Upper lobe of right lung (tissue), 1 donor: ENCODE data around the gene MED29. TPM values are rescaled to one million over a fixed set of nuclear protein-coding genes. Genes with fewer than 3 reads are reported as not detected.

ENCODE experiments used
- ATAC-seq: fragments of 200-7000 bp; cut with Tn5 transposase; one replicate; pipeline ENCODE4 v1.9.1; 2020; ENCODE audit warnings: mild to moderate bottlenecking, moderate library complexity
- DNase-seq: peaks from one replicate; pipeline ENCODE4 v3.0.0-alpha.2; 2020
- H3K27ac ChIP-seq: fragments of 200-600 bp; one replicate; pipeline ENCODE4 v1.8.0; 2022
- H3K27me3 ChIP-seq: fragments of 200-600 bp; one replicate; pipeline ENCODE4 v1.8.0; 2022; ENCODE audit warnings: mild to moderate bottlenecking
- H3K36me3 ChIP-seq: fragments of 200-600 bp; one replicate; pipeline ENCODE4 v1.8.0; 2022
- H3K4me1 ChIP-seq: fragments of 200-600 bp; one replicate; pipeline ENCODE4 v1.8.0; 2022
- H3K4me3 ChIP-seq: fragments of 200-600 bp; one replicate; pipeline ENCODE4 v1.8.0; 2022; ENCODE audit warnings: mild to moderate bottlenecking
- H3K9me3 ChIP-seq: fragments of 200-600 bp; one replicate; pipeline ENCODE4 v1.8.0; 2022
- CTCF ChIP-seq: fragments of 200-600 bp; IDR thresholded peaks from one replicate; pipeline ENCODE4 v1.8.0; 2022; ENCODE audit warnings: antibody characterized with exemption
- intact Hi-C: fragments of 100-400 bp; cut with DNase I; formaldehyde crosslinking; loops from one replicate; pipeline ENCODE4 v1.11.0; 2022
- total RNA-seq: library from RNA; stranded (reverse); fragmentation: NEBNext Ultra II Directional; extraction: Animal tissue kit (Norgen Biotek cat#: 25700); gene quantifications from one replicate; pipeline ENCODE4 v1.2.1, GENCODE V29; 2021
- donor health status: DM: no; HTN: yes; CAD: no; lungs with severe emphysema.

MED29 gene
- total RNA-seq, 1 donor from 2014 or later = 28.8 TPM

DNA sequence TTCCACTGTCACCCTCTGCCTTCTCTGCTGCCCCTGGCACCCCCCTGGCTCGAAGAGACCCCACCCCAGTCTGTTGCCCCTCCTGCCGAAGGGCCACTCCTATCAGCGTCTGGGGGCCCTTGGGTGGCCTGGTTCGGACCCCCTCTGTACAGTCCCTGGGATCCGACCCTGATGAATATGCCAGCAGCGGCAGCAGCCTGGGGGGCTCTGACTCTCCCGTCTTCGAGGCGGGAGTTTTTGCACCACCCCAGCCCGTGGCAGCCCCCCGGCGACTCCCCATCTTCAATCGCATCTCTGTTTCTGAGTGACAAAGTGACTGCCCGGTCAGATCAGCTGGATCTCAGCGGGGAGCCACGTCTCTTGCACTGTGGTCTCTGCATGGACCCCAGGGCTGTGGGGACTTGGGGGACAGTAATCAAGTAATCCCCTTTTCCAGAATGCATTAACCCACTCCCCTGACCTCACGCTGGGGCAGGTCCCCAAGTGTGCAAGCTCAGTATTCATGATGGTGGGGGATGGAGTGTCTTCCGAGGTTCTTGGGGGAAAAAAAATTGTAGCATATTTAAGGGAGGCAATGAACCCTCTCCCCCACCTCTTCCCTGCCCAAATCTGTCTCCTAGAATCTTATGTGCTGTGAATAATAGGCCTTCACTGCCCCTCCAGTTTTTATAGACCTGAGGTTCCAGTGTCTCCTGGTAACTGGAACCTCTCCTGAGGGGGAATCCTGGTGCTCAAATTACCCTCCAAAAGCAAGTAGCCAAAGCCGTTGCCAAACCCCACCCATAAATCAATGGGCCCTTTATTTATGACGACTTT lies 17.4 kb downstream of the MED29 start:
- Histone ChIP-seq H3K4me3 (peak overlapping the region; percentile 97), H3K9me3 (no peaks in the 10 kb centered on the region), H3K4me1 (peaks cover 33% of the 10 kb centered on the region), H3K36me3 (peaks cover 18% of the 10 kb centered on the region), H3K27ac (peak overlapping the region; percentile 100), H3K27me3 (no peaks in the 10 kb centered on the region)
- TF ChIP-seq CTCF = no peak
- DNase-seq = no peak
- ATAC-seq = no peak
- intact Hi-C loops = no loop called here

- peaks cover 36% of the 10 kb centered on the region for H3K4me1 ChIP-seq
- peaks cover 18% of the 10 kb centered on the region for H3K36me3 ChIP-seq
- peak overlapping the region; percentile 97 for H3K4me3 ChIP-seq
- ATAC-seq = peak; percentile 58
- H3K27me3 ChIP-seq = no peaks in the 10 kb centered on the region
- intact Hi-C loops = no loop called here
- peak; percentile 98 for DNase-seq
- TF ChIP-seq CTCF = no peak
- no peaks in the 10 kb centered on the region for H3K9me3 ChIP-seq
- peak overlapping the region; percentile 100 for H3K27ac ChIP-seq
Measured at GRCh38 chr19:39409208-39410016, 18.2 kb downstream of the MED29 start.

- peak overlapping the region; percentile 100 for H3K27ac ChIP-seq
Measured at GRCh38 chr19:39410017-39410830, 19.0 kb downstream of the MED29 start.

DNA sequence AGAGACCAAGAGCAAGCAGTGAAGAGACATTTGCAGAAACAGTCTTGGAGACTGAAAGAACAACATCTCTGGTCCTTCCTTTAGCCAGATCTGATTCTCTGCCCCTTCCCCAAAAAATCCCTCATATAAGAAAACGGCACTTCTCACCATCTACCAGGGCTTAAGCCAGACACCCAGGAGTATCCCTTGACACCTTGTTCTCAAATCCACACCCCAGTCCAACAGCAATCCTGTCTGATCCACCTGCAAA lies 19.6 kb downstream of the MED29 start:
- Histone ChIP-seq H3K9me3 (no peaks in the 10 kb centered on the region), H3K27me3 (no peaks in the 10 kb centered on the region), H3K36me3 (peaks cover 18% of the 10 kb centered on the region), H3K27ac (peak overlapping the region; percentile 100), H3K4me3 (peak overlapping the region; percentile 97), H3K4me1 (peaks cover 32% of the 10 kb centered on the region)
- no peak for DNase-seq
- no peak for ATAC-seq
- TF ChIP-seq CTCF = no peak
- intact Hi-C loops = no loop called here

More at GRCh38 chr19:39410017-39410830, 19.0 kb downstream of the MED29 start:
- TF ChIP-seq CTCF = no peak
- peak; percentile 92 for DNase-seq
- peak; percentile 20 for ATAC-seq
- H3K4me1 ChIP-seq = peaks cover 36% of the 10 kb centered on the region
- intact Hi-C loops = no loop called here
- H3K27me3 ChIP-seq = no peaks in the 10 kb centered on the region
- peak overlapping the region; percentile 97 for H3K4me3 ChIP-seq
- H3K36me3 ChIP-seq = peaks cover 18% of the 10 kb centered on the region
- H3K9me3 ChIP-seq = no peaks in the 10 kb centered on the region

DNA sequence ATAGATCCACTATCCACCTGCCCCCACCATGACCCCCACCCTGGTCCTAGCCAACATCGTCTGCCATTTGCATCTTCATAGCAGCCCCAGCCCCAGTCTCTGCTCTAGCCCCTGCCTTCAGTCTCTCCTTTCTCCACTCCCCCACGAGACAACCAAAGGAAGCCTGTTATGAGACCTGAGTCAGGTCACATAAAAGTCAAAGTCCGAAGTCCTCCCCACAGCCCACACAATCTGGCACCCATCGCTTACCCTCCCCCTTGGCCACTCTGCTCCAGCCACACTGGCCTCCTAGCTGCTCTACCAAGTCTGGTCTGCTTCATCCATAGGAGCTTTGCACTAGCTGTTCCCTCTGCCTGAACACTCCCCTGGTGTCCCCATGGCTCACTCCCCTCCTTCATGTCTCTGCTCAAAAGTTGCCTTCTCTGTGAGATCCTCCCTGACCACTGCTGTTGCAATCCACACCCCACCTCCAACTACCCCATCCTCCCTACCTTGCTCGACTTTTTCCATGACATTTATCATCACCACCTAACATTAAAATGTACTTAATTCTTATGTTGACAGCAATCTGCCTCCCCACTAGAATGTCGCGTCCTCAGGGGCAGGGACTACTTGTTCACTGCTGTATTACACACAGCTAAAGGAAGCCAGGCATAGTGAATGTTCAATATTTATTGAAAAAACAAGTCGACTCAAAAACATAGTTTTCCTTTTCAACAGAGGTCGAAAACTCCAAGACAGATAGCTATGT lies 20.1 kb downstream of the MED29 start:
- ATAC-seq = no peak
- no peak for TF ChIP-seq CTCF
- DNase-seq = no peak
- intact Hi-C loops = no loop called here
- Histone ChIP-seq H3K4me1 (peaks cover 29% of the 10 kb centered on the region), H3K4me3 (peak overlapping the region; percentile 97), H3K36me3 (peaks cover 18% of the 10 kb centered on the region), H3K27me3 (no peaks in the 10 kb centered on the region), H3K9me3 (no peaks in the 10 kb centered on the region), H3K27ac (peak overlapping the region; percentile 100)
